B cell (primary cell): ENCODE measurements around the gene CFD. TPM values are rescaled to one million over a fixed set of nuclear protein-coding genes. Genes with fewer than 3 reads are reported as not detected.

Experiments used
- ATAC-seq: fragments of 200-7000 bp; cut with Tn5 transposase; one replicate; pipeline ENCODE4 v1.10.0; 2021; ENCODE audit warnings: low read depth, mild to moderate bottlenecking, moderate number of reproducible peaks, moderate library complexity
- CTCF ChIA-PET: fragments of 350-600 bp; sonication (Branson Sonifier 250); formaldehyde crosslinking; loops from one replicate; lab custom pipeline; 2021; ENCODE audit warnings: antibody characterized with exemption, inconsistent platforms; lab: Charles Lee
- POLR2A ChIA-PET: fragments of 350-600 bp; sonication (Branson Sonifier 250); formaldehyde crosslinking; loops from one replicate; lab custom pipeline; 2021; ENCODE audit warnings: antibody characterized with exemption; lab: Charles Lee
- DNase-seq: peaks from one replicate; pipeline ENCODE4 v3.0.0; 2013
- H2AFZ ChIP-seq: 2 replicates; pipeline ENCODE4 v1.6.1; 2012; ENCODE audit warnings: mild to moderate bottlenecking, low read depth, low read length; ENCODE audit not compliant: insufficient read depth, poor library complexity, severe bottlenecking
- H3K27ac ChIP-seq, 2 donors: 1 replicate in 1 of 2; 2 replicates in 1 of 2; pipeline ENCODE4 v1.5.1; 2012 to 2013; ENCODE audit warnings: low read length in 2 of 2, mild to moderate bottlenecking in 2 of 2, moderate library complexity in 1 of 2
- H3K27me3 ChIP-seq, 4 experiments: fragments of 200-600 bp in 1 of 4; sonication (generic) in 1 of 4; replicated peaks in 1 of 4; 1 replicate in 2 of 4; 2 replicates in 2 of 4; pipeline versions ENCODE4 v1.6.1 to v1.7.0; 2013 to 2016; ENCODE audit warnings: low read length in 3 of 4, mild to moderate bottlenecking in 2 of 4, mixed read lengths in 1 of 4, moderate library complexity in 1 of 4; ENCODE audit not compliant: insufficient read depth in 4 of 4, control insufficient read depth in 3 of 4; ENCODE audit errors: control extremely low read depth in 1 of 4
- H3K36me3 ChIP-seq, 2 experiments: replicated peaks in 1 of 2; 1 replicate in 1 of 2; 2 replicates in 1 of 2; pipeline versions ENCODE4 v1.6.1 to v1.7.1; 2013; ENCODE audit warnings: low read length in 1 of 2; ENCODE audit not compliant: insufficient read depth in 2 of 2, control insufficient read depth in 1 of 2; ENCODE audit errors: control extremely low read depth in 1 of 2, extremely low read depth in 1 of 2
- H3K4me1 ChIP-seq, 2 donors: fragments of 200-600 bp in 1 of 2; sonication (generic) in 1 of 2; 1 replicate in 1 of 2; 2 replicates in 1 of 2; pipeline versions ENCODE4 v1.5.1 to v1.6.1; 2013 to 2017; ENCODE audit warnings: low read length in 2 of 2; ENCODE audit not compliant: control insufficient read depth in 2 of 2, insufficient read depth in 2 of 2
- H3K4me2 ChIP-seq: replicated peaks from 2 replicates; pipeline ENCODE3; 2012; ENCODE audit warnings: mild to moderate bottlenecking, low read depth, low read length; ENCODE audit not compliant: poor library complexity, severe bottlenecking
- H3K4me3 ChIP-seq, 5 experiments: fragments of 200-600 bp in 1 of 5; sonication (generic) in 1 of 5; 1 replicate in 3 of 5; 2 replicates in 2 of 5; pipeline versions ENCODE4 v1.5.1 to v1.7.0; 2011 to 2016; ENCODE audit warnings: low read length in 4 of 5, mild to moderate bottlenecking in 4 of 5, low read depth in 2 of 5, control low read depth in 1 of 5, moderate library complexity in 1 of 5; ENCODE audit not compliant: insufficient read depth in 1 of 5; ENCODE audit errors: control extremely low read depth in 1 of 5, extremely low read depth in 1 of 5
- H3K79me2 ChIP-seq: fragments of 200-600 bp; sonication (generic); one replicate; pipeline ENCODE4 v1.6.0; 2016; ENCODE audit warnings: low read length; ENCODE audit not compliant: control insufficient read depth, insufficient read depth
- H3K9ac ChIP-seq: fragments of 200-600 bp; sonication (generic); 2 replicates; pipeline ENCODE4 v1.6.1; 2017; ENCODE audit warnings: mild to moderate bottlenecking, low read length, moderate library complexity
- H3K9me3 ChIP-seq, 3 donors: one replicate each; pipeline versions ENCODE4 v1.6.1 to v1.7.1; 2013; ENCODE audit warnings: low read length in 2 of 3; ENCODE audit not compliant: control insufficient read depth in 2 of 3, insufficient read depth in 1 of 3; ENCODE audit errors: control extremely low read depth in 1 of 3
- H4K20me1 ChIP-seq: 2 replicates; pipeline ENCODE4 v1.6.0; 2012; ENCODE audit warnings: mild to moderate bottlenecking, low read length; ENCODE audit not compliant: insufficient read depth, control insufficient read depth, poor library complexity, severe bottlenecking
- H3K27ac Mint-ChIP-seq: one replicate; pipeline ENCODE4 v1.8.0; 2021; ENCODE audit warnings: mixed read lengths
- H3K27me3 Mint-ChIP-seq: one replicate; pipeline ENCODE4 v1.8.0; 2021; ENCODE audit warnings: mixed read lengths
- H3K4me1 Mint-ChIP-seq: one replicate; pipeline ENCODE4 v1.8.0; 2021; ENCODE audit warnings: mixed read lengths
- H3K4me3 Mint-ChIP-seq: one replicate; pipeline ENCODE4 v1.8.0; 2021; ENCODE audit warnings: mixed read lengths
- H3K9me3 Mint-ChIP-seq: one replicate; pipeline ENCODE4 v1.8.0; 2022; ENCODE audit warnings: mixed read lengths; ENCODE audit not compliant: insufficient read depth
- EZH2 ChIP-seq: IDR thresholded peaks from 2 replicates; pipeline ENCODE4 v1.6.1; 2012; ENCODE audit warnings: borderline replicate concordance, low read depth, mild to moderate bottlenecking, moderate library complexity, low read length; ENCODE audit not compliant: insufficient read depth, poor library complexity, severe bottlenecking
- WGBS: methylation state at CpG from one replicate; pipeline ENCODE4 v1.1.5; 2013; ENCODE audit warnings: missing lambda C conversion rate; ENCODE audit not compliant: insufficient coverage; 5-methylcytosine and 5-hydroxymethylcytosine counted together
- intact Hi-C: fragments of 100-400 bp; cut with micrococcal nuclease; formaldehyde crosslinking; loops from one replicate; pipeline ENCODE4 v1.10.0; 2022
- polyA plus RNA-seq: library from polyadenylated mRNA; depleted of rRNA; stranded (reverse); fragments of >200 nt; gene quantifications from 2 replicates; pipeline ENCODE4 v1.2.3, GENCODE V29; 2012
- total RNA-seq, 2 donors: library from RNA; stranded (reverse); fragments of 120-200 nt in 1 of 2; gene quantifications; 1 replicate in 1 of 2; 2 replicates in 1 of 2; pipeline versions ENCODE4 v1.2.3 to v1.2.4, GENCODE V29; 2013 to 2022
- TF ChIP-seq, protein P1 (sequence below): fragments of 200-600 bp; IDR thresholded peaks from one replicate; pipeline ENCODE4 v1.8.0; 2022; ENCODE audit warnings: antibody characterized with exemption, mild to moderate bottlenecking

CFD gene
- total and polyA plus RNA-seq, 2 donors (not counting 1 experiment from before 2014, with no cell fraction given): 0.79 to 6.6 TPM

DNA sequence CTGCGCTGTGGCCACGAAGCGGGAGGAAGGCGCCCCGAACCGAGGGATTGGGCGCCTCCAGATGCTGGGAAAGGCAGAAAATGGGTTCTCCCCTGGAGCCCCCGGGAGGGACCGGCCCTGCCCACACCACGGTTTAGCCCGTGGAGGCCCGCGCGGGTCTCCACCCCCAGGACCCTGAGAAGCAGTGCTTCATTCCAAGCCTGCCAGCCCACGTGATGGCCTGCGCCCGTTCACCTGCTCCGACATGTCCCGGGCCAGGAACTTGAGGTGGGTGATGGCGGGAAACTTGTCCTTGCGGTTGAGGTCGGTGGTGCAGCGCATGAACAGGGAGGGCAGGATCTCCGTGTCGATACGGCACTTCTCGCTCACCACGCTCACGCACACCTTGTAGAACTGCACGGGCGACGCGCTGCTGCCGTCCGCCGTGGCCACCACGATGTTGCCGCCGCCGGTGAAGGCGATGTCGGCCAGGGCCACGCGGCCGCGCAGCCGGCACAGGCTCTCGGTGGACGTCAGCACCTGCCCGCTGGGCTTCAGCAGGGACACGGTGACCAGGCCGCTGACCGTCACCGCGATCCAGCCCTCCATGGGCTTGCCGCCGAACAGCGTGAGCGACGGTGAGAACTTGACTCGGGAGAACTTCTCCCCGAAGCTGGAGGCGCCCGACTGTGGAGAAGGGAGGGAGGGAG lies 26.2 kb downstream of the CFD start:
- H3K4me3 Mint-ChIP-seq: no peak overlapping the region
- Histone ChIP-seq H3K4me2 (no peak overlapping the region), H3K27ac (no peak overlapping the region), H3K36me3 (peaks cover 0 to 76% of the 10 kb centered on the region in 2 experiments), H3K4me1 (peaks cover 0 to 17% of the 10 kb centered on the region in 2 donors), H4K20me1 (peaks cover 38% of the 10 kb centered on the region), H2AFZ (no peak overlapping the region), H3K79me2 (peaks cover 58% of the 10 kb centered on the region), H3K4me3 (no peak overlapping the region), H3K9ac (no peak overlapping the region), H3K9me3 (no peaks in the 10 kb centered on the region), H3K27me3 (no peaks in the 10 kb centered on the region)
- TF ChIP-seq, protein P1, sequence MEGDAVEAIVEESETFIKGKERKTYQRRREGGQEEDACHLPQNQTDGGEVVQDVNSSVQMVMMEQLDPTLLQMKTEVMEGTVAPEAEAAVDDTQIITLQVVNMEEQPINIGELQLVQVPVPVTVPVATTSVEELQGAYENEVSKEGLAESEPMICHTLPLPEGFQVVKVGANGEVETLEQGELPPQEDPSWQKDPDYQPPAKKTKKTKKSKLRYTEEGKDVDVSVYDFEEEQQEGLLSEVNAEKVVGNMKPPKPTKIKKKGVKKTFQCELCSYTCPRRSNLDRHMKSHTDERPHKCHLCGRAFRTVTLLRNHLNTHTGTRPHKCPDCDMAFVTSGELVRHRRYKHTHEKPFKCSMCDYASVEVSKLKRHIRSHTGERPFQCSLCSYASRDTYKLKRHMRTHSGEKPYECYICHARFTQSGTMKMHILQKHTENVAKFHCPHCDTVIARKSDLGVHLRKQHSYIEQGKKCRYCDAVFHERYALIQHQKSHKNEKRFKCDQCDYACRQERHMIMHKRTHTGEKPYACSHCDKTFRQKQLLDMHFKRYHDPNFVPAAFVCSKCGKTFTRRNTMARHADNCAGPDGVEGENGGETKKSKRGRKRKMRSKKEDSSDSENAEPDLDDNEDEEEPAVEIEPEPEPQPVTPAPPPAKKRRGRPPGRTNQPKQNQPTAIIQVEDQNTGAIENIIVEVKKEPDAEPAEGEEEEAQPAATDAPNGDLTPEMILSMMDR: no peak
- no peak for TF ChIP-seq EZH2
- no peak for DNase-seq
- no peak overlapping the region for H3K27ac Mint-ChIP-seq
- ChIA-PET POLR2A (no interaction called here), CTCF (interaction anchor here (0.7 kb wide), 1 partner anchor 123 kb away, joined by 3 read pairs; no protein-coding TSS in a partner anchor)
- intact Hi-C loops: no loop called here
- H3K4me1 Mint-ChIP-seq: peaks cover 2% of the 10 kb centered on the region
- H3K9me3 Mint-ChIP-seq: no peaks in the 10 kb centered on the region
- H3K27me3 Mint-ChIP-seq: no peaks in the 10 kb centered on the region
- no peak for ATAC-seq
- WGBS: 98% methylated on average over 64 of the region's 64 CpGs

DNA sequence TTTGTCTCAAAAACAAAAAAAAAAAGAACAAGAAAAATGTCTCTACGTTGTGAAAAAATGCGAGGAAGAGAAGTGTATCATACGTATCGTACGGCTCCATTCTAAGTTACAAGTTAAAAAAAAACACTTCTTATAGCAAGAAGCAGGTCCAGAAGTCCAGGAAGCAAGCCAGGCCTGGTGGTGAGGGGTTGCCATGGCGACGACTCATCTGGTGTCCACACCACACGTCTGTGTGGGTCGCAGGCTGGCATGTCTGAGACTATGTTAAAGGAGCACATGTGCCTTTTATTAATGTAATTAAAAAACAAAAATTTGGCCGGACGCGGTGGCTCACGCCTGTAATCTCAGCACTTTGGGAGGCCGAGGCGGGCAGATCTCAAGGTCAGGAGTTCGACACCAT lies 27.6 kb downstream of the CFD start:
- Histone ChIP-seq H3K4me2 (no peak overlapping the region), H3K79me2 (peaks cover 58% of the 10 kb centered on the region), H4K20me1 (peaks cover 32% of the 10 kb centered on the region), H2AFZ (no peak overlapping the region), H3K36me3 (peaks cover 0 to 63% of the 10 kb centered on the region in 2 experiments), H3K9ac (no peak overlapping the region), H3K27me3 (no peaks in the 10 kb centered on the region), H3K4me1 (peaks cover 3 to 28% of the 10 kb centered on the region in 2 donors), H3K9me3 (no peaks in the 10 kb centered on the region), H3K4me3 (no peak overlapping the region), H3K27ac (no peak overlapping the region)
- no peak overlapping the region for H3K27ac Mint-ChIP-seq
- no peaks in the 10 kb centered on the region for H3K27me3 Mint-ChIP-seq
- CTCF ChIA-PET: no interaction called here
- TF ChIP-seq, protein P1: no peak
- no peak for TF ChIP-seq EZH2
- peaks cover 6% of the 10 kb centered on the region for H3K4me1 Mint-ChIP-seq
- no peak overlapping the region for H3K4me3 Mint-ChIP-seq
- intact Hi-C loops: no loop called here
- ATAC-seq (no peak), DNase-seq (no peak)
- WGBS: 98% methylated on average over 7 of the region's 16 CpGs
- no peaks in the 10 kb centered on the region for H3K9me3 Mint-ChIP-seq
- POLR2A ChIA-PET: no interaction called here
